ENCODE data around the gene TUBA1B.

DNA sequence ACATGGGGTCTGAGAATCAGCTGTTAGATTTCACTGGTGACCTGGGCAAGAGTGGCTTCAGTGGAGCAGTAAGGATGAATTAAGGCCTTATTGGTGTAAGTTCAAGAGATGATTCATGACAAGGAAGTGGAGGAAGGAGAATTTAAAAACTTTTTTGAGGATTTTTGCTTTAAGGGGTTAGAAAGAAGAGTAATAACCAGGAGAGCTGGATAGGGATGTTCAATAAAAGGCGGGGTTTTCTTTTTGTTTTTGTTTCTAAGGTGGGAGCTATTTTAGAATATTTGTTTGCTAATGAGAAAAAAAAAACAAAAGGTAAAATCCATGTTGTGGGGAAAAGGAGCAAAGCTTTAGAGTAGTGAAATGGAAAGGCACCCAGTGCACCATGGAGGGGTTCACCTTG lies 15.2 kb upstream of the TUBA1B start:
- TF ChIP-seq JUND (IDR thresholded peaks at IDR 0.05; ENCODE audit: low read length) (no peak), JUN (IDR thresholded peaks at IDR 0.05; ENCODE audit: low read depth, low read length) (no peak), MAFK (IDR thresholded peaks at IDR 0.05; ENCODE audit: low read depth, low read length) (no peak), EZH2 (IDR thresholded peaks at IDR 0.05; ENCODE audit: low read depth, low read length, severe bottlenecking) (no peak), HDAC2 (IDR thresholded peaks at IDR 0.05; ENCODE audit: borderline replicate concordance in 1 of 2, low read depth in 2 of 2, low read length in 2 of 2) (no peak), TAF1 (IDR thresholded peaks at IDR 0.05; ENCODE audit: low read depth, low read length) (no peak)
- TF ChIP-seq, protein P1, sequence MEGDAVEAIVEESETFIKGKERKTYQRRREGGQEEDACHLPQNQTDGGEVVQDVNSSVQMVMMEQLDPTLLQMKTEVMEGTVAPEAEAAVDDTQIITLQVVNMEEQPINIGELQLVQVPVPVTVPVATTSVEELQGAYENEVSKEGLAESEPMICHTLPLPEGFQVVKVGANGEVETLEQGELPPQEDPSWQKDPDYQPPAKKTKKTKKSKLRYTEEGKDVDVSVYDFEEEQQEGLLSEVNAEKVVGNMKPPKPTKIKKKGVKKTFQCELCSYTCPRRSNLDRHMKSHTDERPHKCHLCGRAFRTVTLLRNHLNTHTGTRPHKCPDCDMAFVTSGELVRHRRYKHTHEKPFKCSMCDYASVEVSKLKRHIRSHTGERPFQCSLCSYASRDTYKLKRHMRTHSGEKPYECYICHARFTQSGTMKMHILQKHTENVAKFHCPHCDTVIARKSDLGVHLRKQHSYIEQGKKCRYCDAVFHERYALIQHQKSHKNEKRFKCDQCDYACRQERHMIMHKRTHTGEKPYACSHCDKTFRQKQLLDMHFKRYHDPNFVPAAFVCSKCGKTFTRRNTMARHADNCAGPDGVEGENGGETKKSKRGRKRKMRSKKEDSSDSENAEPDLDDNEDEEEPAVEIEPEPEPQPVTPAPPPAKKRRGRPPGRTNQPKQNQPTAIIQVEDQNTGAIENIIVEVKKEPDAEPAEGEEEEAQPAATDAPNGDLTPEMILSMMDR (IDR thresholded peaks at IDR 0.05; ENCODE audit: control extremely low read depth in 1 of 3, insufficient read depth in 1 of 3, low read depth in 1 of 3, low read length in 3 of 3): no peak
